ENCODE results near the gene SCNN1G.
A peak's percentile ranks its signal among the peaks of the same experiment; 100 is the strongest.

Gene SCNN1G

DNA sequence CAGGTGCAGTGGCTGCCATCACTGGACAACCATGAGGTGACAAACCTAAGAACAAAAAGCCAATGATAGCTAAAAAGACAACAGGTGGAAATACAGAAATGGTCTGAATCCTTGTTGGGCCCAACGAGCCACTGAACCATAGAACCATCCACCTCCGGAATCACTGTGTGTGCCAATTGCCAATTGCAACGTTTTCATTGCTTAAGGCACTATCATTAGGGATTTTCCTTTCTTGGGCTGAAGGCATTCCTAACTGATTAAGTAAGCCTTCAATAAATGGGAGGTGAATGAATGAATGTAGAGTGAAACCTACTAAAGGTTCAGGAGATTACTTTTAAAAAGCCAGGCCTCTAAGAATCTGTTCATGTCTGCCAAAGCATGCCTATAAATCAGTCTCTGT is 36.9 kb upstream of the SCNN1G start:
- no peak overlapping the region for H3K4me3 ChIP-seq (ENCODE audit: low read depth, low read length)
- DNase-seq (ENCODE audit: low read depth) = peak; percentile 55
- in situ Hi-C loops (cut with HindIII; ENCODE audit: low sequenced_read_pairs) = no loop called here
- TF ChIP-seq, protein P1, sequence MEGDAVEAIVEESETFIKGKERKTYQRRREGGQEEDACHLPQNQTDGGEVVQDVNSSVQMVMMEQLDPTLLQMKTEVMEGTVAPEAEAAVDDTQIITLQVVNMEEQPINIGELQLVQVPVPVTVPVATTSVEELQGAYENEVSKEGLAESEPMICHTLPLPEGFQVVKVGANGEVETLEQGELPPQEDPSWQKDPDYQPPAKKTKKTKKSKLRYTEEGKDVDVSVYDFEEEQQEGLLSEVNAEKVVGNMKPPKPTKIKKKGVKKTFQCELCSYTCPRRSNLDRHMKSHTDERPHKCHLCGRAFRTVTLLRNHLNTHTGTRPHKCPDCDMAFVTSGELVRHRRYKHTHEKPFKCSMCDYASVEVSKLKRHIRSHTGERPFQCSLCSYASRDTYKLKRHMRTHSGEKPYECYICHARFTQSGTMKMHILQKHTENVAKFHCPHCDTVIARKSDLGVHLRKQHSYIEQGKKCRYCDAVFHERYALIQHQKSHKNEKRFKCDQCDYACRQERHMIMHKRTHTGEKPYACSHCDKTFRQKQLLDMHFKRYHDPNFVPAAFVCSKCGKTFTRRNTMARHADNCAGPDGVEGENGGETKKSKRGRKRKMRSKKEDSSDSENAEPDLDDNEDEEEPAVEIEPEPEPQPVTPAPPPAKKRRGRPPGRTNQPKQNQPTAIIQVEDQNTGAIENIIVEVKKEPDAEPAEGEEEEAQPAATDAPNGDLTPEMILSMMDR (IDR thresholded peaks at IDR 0.05; ENCODE audit: low read depth, low read length, missing control alignments) = no peak

DNA sequence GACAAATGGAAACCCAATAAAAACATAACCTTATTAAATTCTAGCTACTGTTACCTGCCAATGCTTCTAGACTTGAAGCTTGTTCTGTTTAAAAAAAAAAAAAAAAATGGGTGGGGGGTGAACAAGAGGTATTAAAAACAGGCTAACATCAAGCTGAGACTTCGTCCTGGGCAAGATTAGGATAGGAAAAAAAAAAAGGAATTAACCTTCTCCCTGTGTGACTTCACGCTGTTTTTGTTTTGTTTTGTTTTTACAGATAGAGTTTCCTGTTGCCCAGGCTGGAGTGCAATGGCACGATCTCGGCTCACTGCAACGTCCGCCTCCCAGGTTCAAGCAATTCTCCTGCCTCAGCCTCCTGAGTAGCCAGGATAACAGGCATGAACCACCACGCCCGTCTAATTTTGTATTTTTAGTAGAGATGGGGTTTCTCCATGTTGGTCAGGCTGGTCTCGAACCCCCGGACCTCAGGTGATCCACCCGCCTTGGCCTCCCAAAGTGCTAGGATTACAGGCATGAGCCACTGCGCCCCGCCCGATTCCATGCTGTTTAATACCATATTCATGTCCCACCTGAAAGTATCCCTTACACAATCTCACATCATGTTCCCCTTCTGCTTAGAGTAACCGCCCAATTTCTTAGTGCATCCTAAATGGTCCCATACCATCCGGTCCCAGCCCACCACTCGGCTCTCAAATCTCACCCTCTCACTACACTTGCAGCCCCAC is 35.5 kb upstream of the SCNN1G start:
- DNase-seq (ENCODE audit: low read depth) = no peak
- in situ Hi-C loops (cut with HindIII; ENCODE audit: low sequenced_read_pairs) = no loop called here
- TF ChIP-seq, protein P1 (IDR thresholded peaks at IDR 0.05; ENCODE audit: low read depth, low read length, missing control alignments) = no peak
- no peak overlapping the region for H3K4me3 ChIP-seq (ENCODE audit: low read depth, low read length)

DNA sequence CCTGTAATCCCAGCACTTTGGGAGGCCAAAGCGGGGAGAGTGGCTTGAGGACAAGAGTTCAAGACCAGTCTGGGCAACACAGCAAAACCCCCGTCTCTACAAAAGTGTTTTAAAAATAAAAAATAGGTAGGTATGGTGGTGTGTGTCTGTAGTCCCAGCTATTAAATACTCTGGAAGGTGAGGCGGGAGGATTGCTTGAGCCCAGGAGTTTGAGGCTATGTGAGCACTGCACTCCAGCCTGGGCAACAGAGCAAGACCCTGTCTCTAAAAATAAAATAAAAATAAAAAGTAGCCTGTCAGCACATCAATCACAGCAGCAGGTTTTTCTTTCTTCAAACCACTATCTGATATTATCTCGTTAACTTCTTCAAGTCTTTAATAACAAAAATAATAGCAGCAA is 34.9 kb upstream of the SCNN1G start:
- TF ChIP-seq, protein P1 (IDR thresholded peaks at IDR 0.05; ENCODE audit: low read depth, low read length, missing control alignments) = no peak
- in situ Hi-C loops (cut with HindIII; ENCODE audit: low sequenced_read_pairs) = no loop called here
- DNase-seq (ENCODE audit: low read depth) = no peak
- peak overlapping the region; percentile 65 for H3K4me3 ChIP-seq (ENCODE audit: low read depth, low read length)

DNA sequence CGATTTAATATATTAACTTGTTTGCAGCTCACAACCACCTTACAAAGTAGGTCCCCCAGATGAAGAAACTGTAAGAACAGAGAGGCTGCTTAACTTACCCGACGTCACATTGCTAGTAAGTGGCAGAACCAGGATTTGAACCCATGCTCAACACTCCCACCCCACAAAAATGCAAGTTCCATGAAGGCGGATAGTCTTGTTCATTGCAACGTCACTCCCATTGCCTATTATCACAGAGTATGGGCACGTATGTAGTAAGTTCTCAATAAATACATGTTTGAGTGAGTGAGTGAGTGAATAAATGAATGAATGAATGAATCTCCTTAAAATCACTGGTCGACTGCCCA is 34.4 kb upstream of the SCNN1G start:
- in situ Hi-C loops (cut with HindIII; ENCODE audit: low sequenced_read_pairs) = no loop called here
- no peak for DNase-seq (ENCODE audit: low read depth)
- TF ChIP-seq, protein P1 (IDR thresholded peaks at IDR 0.05; ENCODE audit: low read depth, low read length, missing control alignments) = no peak
- H3K4me3 ChIP-seq (ENCODE audit: low read depth, low read length) = peak overlapping the region; percentile 65

DNA sequence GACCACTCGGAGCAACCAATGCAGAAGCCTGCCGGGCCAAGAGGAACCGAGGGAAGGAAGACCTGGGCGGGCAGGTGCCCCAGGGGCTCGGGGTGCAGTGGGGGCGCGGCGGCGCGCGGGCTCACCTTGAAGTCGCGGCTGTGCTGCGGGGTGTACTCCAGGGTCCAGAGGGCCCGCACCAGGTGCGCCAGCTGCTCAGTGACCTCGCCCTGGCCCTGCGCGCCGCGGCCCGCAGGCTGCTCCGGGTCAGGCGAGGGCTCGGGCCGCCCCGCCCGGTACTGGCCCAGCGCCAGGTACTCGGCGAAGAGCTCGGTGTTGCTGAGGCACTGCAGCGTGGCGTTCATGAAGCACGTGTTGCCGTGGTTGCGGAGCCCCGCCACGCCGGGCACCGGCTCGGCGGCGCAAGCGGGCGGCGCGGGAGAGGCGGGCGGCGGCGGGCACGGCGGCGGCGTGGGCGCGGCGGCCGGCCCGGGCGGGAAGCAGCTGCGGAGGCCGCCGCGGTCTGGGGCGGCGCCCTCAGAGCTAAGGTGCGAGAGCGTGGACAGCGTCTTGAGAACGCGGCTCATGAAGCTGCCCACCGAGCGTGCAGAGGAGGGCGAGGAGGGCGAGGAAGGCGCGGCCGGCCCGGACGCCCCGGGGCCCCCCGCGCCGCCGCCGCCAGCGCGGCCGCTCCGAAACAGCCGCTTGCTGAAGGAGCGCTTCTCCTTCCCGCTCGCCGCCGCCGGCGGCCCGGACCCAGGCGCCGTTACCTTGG is 33.9 kb upstream of the SCNN1G start:
- no peak for DNase-seq (ENCODE audit: low read depth)
- in situ Hi-C loops (cut with HindIII; ENCODE audit: low sequenced_read_pairs) = no loop called here
- H3K4me3 ChIP-seq (ENCODE audit: low read depth, low read length) = peak overlapping the region; percentile 65
- TF ChIP-seq, protein P1 (IDR thresholded peaks at IDR 0.05; ENCODE audit: low read depth, low read length, missing control alignments) = no peak

DNA sequence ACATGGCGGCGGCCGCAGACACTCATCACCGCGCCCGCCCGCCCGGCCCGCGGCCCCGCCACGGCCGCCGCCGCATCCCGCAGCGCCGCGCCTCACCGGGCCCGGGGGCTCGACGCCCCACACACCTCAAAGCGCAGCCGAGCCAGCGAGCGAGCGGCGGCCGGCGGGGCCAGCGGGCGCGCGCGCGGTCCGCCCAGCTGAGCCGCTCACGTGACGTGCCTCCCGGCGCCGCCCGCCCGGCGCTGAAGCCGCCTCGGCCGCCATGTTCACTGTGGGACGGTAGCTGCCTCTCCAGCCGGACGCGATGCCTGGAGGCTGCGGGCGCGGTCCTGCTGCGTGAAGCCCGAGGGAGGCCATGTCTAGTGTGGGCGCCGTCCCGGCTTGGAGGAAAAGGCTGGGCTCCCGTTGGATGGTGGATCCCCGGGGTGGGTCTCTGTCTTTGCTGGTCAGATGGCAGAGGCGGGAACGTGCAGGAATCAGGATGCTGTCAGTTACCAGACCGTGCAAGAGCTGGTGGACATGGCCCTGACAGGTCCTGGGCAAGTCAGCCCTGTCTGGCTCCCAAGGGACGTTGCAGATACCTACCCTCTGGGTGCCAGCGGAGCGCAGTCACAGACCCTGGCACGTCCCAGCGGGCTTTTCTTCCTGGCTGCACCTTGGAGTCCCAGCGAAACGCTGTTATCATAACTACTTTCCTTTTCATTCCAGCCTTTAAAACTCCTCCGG is 33.1 kb upstream of the SCNN1G start, which contains the start of gene USP31:
TSS of gene USP31 (minus strand) at position 186 of the 726 bp plus-strand sequence. CDS start at position 4, 182 bp downstream.
- peak within 1 kb of the TSS; percentile 65 for H3K4me3 ChIP-seq (ENCODE audit: low read depth, low read length)
- in situ Hi-C loops (cut with HindIII; ENCODE audit: low sequenced_read_pairs) = no loop called here
- peak; percentile 91 for DNase-seq (ENCODE audit: low read depth)
- TF ChIP-seq, protein P1 (IDR thresholded peaks at IDR 0.05; ENCODE audit: low read depth, low read length, missing control alignments) = no peak
